SIG-M5 treated with dmso at 0.1 percent for 504 hours (cell line): ENCODE data around the gene PDCD1.
"Not testable (repeated sequence)": the region's sequence is repeated elsewhere in the genome, so short reads cannot be mapped to it uniquely, and the experiment has no call there.

Experiments used
- DNase-seq: peaks from one replicate; lab custom pipeline; 2025; ENCODE audit not compliant: unreplicated experiment; lab: John Stamatoyannopoulos, UW

Gene PDCD1

GRCh38 chr2:241879326-241879725 lies 20.6 kb upstream of the PDCD1 start:
- DNase-seq = no peak

GRCh38 chr2:241877989-241878970 lies 19.6 kb upstream of the PDCD1 start:
- DNase-seq = peak; percentile 66

- DNase-seq = no peak
These were observed 18.5 kb upstream of the PDCD1 start for GRCh38 chr2:241877197-241877685.

GRCh38 chr2:241876528-241877196 lies 18.0 kb upstream of the PDCD1 start:
- DNase-seq = no peak

GRCh38 chr2:241875754-241876527 lies 17.2 kb upstream of the PDCD1 start:
- not testable (repeated sequence) for DNase-seq

GRCh38 chr2:241874277-241874925 lies 15.7 kb upstream of the PDCD1 start:
- DNase-seq = no peak

GRCh38 chr2:241873803-241874110 lies 15.1 kb upstream of the PDCD1 start:
- no peak for DNase-seq

- DNase-seq = no peak
These were observed 14.5 kb upstream of the PDCD1 start for GRCh38 chr2:241873081-241873802.

GRCh38 chr2:241872313-241872642 lies 13.6 kb upstream of the PDCD1 start:
- DNase-seq = no peak

GRCh38 chr2:241871538-241872312 lies 13.0 kb upstream of the PDCD1 start:
- no peak for DNase-seq

GRCh38 chr2:241870611-241871537 lies 12.2 kb upstream of the PDCD1 start:
- no peak for DNase-seq

- DNase-seq = no peak
These were observed 11.4 kb upstream of the PDCD1 start for GRCh38 chr2:241870081-241870541.

GRCh38 chr2:241869087-241869961 lies 10.6 kb upstream of the PDCD1 start, which contains the start of gene RTP5:
Gene RTP5, plus strand, starts transcription at chr2:241869729. Its CDS starts 28 bp downstream, at chr2:241869757.
- DNase-seq = no peak

GRCh38 chr2:241868661-241869081 lies 10.0 kb upstream of the PDCD1 start:
- no peak for DNase-seq

GRCh38 chr2:241867776-241868420 lies 9.2 kb upstream of the PDCD1 start:
- no peak for DNase-seq

GRCh38 chr2:241866790-241867645 lies 8.3 kb upstream of the PDCD1 start:
- DNase-seq = no peak
